Measurements from ENCODE around the gene TRIM56. TPM values are rescaled to one million over a fixed set of nuclear protein-coding genes. Genes with fewer than 3 reads are reported as not detected.

The TRIM56 gene
- total and polyA plus RNA-seq, 12 donors = 8.3 to 57.3 (median 28.7) TPM

DNA sequence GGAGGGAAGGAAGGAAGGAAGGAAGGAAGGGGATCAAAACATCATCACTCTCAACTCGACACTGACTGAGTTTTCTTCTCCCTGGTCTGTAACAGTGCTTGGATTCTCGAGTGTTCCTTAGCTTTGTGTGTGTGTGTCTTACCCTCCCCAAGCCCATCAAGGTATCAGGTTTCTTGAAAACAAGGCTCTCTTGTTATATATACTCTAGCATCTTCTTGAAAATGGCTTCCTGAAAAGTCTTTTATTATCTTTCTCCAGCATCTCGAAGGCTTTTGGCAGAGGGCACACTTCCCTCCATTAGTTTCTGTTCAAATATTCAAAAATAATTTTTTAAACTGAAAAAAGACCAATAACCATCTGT is 55.0 kb downstream of the TRIM56 start:
- no peak for DNase-seq
- TF ChIP-seq POLR2A (IDR thresholded peaks at IDR 0.05) = no peak
- TF ChIP-seq, protein P1, sequence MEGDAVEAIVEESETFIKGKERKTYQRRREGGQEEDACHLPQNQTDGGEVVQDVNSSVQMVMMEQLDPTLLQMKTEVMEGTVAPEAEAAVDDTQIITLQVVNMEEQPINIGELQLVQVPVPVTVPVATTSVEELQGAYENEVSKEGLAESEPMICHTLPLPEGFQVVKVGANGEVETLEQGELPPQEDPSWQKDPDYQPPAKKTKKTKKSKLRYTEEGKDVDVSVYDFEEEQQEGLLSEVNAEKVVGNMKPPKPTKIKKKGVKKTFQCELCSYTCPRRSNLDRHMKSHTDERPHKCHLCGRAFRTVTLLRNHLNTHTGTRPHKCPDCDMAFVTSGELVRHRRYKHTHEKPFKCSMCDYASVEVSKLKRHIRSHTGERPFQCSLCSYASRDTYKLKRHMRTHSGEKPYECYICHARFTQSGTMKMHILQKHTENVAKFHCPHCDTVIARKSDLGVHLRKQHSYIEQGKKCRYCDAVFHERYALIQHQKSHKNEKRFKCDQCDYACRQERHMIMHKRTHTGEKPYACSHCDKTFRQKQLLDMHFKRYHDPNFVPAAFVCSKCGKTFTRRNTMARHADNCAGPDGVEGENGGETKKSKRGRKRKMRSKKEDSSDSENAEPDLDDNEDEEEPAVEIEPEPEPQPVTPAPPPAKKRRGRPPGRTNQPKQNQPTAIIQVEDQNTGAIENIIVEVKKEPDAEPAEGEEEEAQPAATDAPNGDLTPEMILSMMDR (IDR thresholded peaks at IDR 0.05) = no peak
- Histone ChIP-seq H3K9me3 (replicated peaks in 1 of 3) (no peaks in the 10 kb centered on the region), H3K4me1 (replicated peaks in 1 of 2) (peaks cover 4 to 15% of the 10 kb centered on the region in 2 donors), H3K27ac (no peak overlapping the region), H3K36me3 (replicated peaks in 1 of 2) (no peaks in the 10 kb centered on the region), H3K4me3 (no peak overlapping the region), H3K27me3 (no peaks in the 10 kb centered on the region)
- 32 to 48% (median 42%) methylated on average over 3 of the region's 3 CpGs for WGBS, 4 donors
- intact Hi-C loops (cut with DNase I) = loop anchor here in 1 of 2 donors (10.0 kb wide), 1 partner anchor 154 kb away; no protein-coding TSS in a partner anchor

DNA sequence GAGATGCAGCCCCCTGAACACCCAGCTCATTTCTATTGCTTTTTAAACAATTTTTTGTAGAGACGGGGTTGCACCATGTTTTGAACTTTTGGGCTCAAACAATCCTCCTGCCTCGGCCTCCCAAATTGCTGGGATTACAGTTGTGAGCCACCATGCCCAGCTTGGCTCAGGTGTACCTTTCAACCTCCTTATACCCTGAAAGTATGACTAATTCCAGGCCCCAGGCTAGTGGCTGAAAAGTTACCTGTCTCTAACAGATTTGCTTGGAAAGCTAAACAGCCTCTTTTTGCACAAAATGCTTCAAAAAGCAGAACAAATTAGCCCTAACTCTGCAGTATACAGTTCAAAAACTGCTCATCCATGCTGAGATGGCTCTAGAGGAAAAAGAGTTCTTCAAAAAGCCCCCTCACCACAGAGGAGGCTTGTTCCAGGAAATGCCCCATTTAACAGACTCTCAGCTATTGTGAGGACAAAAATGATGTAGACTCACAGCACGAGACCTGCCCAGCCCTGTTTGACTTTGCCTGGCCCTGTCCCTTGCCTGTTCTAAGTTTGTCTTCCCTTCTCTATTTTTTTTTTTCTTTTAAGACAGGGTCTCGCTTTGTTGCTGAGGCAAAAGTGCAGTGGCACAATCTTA is 55.6 kb downstream of the TRIM56 start:
- no peaks in the 10 kb centered on the region for H3K9me3 ChIP-seq (replicated peaks in 1 of 3)
- intact Hi-C loops (cut with DNase I) = loop anchor here in 1 of 2 donors (10.0 kb wide), 1 partner anchor 154 kb away; no protein-coding TSS in a partner anchor
- TF ChIP-seq, protein P1 (IDR thresholded peaks at IDR 0.05) = no peak
- no peak for TF ChIP-seq POLR2A (IDR thresholded peaks at IDR 0.05)
- no peaks in the 10 kb centered on the region for H3K27me3 ChIP-seq
- WGBS, 4 donors = 87 to 91% (median 90%) methylated on average over 4 of the region's 4 CpGs
- no peaks in the 10 kb centered on the region for H3K36me3 ChIP-seq (replicated peaks in 1 of 2)
- no peak overlapping the region for H3K27ac ChIP-seq
- H3K4me1 ChIP-seq (replicated peaks in 1 of 2) = peaks cover 4 to 15% of the 10 kb centered on the region in 2 donors
- no peak overlapping the region for H3K4me3 ChIP-seq
- DNase-seq = no peak

Other genes with a start within 250 kb of the TRIM56 start
- gene SLC12A9, start 232.8 kb upstream of the TRIM56 start, total RNA-seq = 10 to 100 TPM in 7 of 9 donors, 1 to 10 TPM in 2; 8.0 to 35.1 (median 19.7) TPM
- 10 to 100 TPM in 2 of 3 donors, 1 to 10 TPM in 1; 6.1 to 60.3 (median 34.6) TPM for gene SLC12A9, start 232.8 kb upstream of the TRIM56 start, polyA plus RNA-seq
- 100 to 1,000 TPM in 2 of 9 donors, 10 to 100 TPM in 6, 1 to 10 TPM in 1; 6.1 to 105 (median 70.7) TPM for gene TRIP6, start 218.1 kb upstream of the TRIM56 start, total RNA-seq
- 10 to 100 TPM in 2 of 3 donors, 1 to 10 TPM in 1; 8.9 to 88.6 (median 67.6) TPM for gene TRIP6, start 218.1 kb upstream of the TRIM56 start, polyA plus RNA-seq
- 100 to 1,000 TPM in 4 of 9 donors, 10 to 100 TPM in 5; 44.0 to 156 (median 70.7) TPM for gene SRRT, start 210.4 kb upstream of the TRIM56 start, total RNA-seq
- gene SRRT, start 210.4 kb upstream of the TRIM56 start, polyA plus RNA-seq = 100 to 1,000 TPM in 2 of 3 donors, 10 to 100 TPM in 1; 83.7 to 289 (median 226) TPM
- 10 to 100 TPM in 1 of 9 donors, 1 to 10 TPM in 8; 2.8 to 12.7 (median 5.2) TPM for gene UFSP1, start 195.8 kb upstream of the TRIM56 start, total RNA-seq
- gene UFSP1, start 195.8 kb upstream of the TRIM56 start, polyA plus RNA-seq = 1 to 10 TPM; 2.5 to 6.8 (median 6.5) TPM
- gene ACHE, start 189.6 kb upstream of the TRIM56 start, total RNA-seq = 10 to 100 TPM in 1 of 9 donors, 1 to 10 TPM in 4, under 1 TPM in 4; 0.26 to 10.2 (median 1.2) TPM
- 1 to 10 TPM; 1.2 to 3.3 (median 3.0) TPM for gene ACHE, start 189.6 kb upstream of the TRIM56 start, polyA plus RNA-seq
- gene MUC3A, start 135.9 kb upstream of the TRIM56 start, total RNA-seq = under 1 TPM in 3 of 9 donors, not detected in 6; 0.04 to 0.91 (median 0.38) TPM
- gene MUC3A, start 135.9 kb upstream of the TRIM56 start, polyA plus RNA-seq = under 1 TPM; 0.05 to 0.17 (median 0.16) TPM
- 1 to 10 TPM in 1 of 9 donors, under 1 TPM in 4, not detected in 4; 0.07 to 1.2 (median 0.55) TPM for gene MUC12, start 115.9 kb upstream of the TRIM56 start, total RNA-seq
- 1 to 10 TPM in 2 of 3 donors, under 1 TPM in 1; 0.44 to 3.3 (median 3.0) TPM for gene MUC12, start 115.9 kb upstream of the TRIM56 start, polyA plus RNA-seq
- gene MUC17, start 65.4 kb upstream of the TRIM56 start, total RNA-seq = not detected
- not detected for gene MUC17, start 65.4 kb upstream of the TRIM56 start, polyA plus RNA-seq
- gene SERPINE1, start 41.6 kb downstream of the TRIM56 start, total RNA-seq = 100 to 1,000 TPM in 1 of 9 donors, 10 to 100 TPM in 6, 1 to 10 TPM in 2; 4.8 to 118 (median 18.8) TPM
- 10 to 100 TPM in 2 of 3 donors, 1 to 10 TPM in 1; 9.1 to 23.1 (median 23.0) TPM for gene SERPINE1, start 41.6 kb downstream of the TRIM56 start, polyA plus RNA-seq
- gene AP1S1, start 69.0 kb downstream of the TRIM56 start, total RNA-seq = 100 to 1,000 TPM in 1 of 9 donors, 10 to 100 TPM in 8; 26.9 to 190 (median 45.8) TPM
- 10 to 100 TPM; 20.4 to 35.4 (median 30.0) TPM for gene AP1S1, start 69.0 kb downstream of the TRIM56 start, polyA plus RNA-seq
- gene VGF, start 80.1 kb downstream of the TRIM56 start, total RNA-seq = 10 to 100 TPM in 2 of 9 donors, 1 to 10 TPM in 3, under 1 TPM in 1, not detected in 3; 0.97 to 14.3 (median 3.3) TPM
- gene VGF, start 80.1 kb downstream of the TRIM56 start, polyA plus RNA-seq = 10 to 100 TPM in 1 of 3 donors, 1 to 10 TPM in 2; 1.9 to 12.8 (median 4.6) TPM
- gene NAT16, start 94.8 kb downstream of the TRIM56 start, total RNA-seq = under 1 TPM in 1 of 9 donors, not detected in 8; 0.14 TPM
- gene NAT16, start 94.8 kb downstream of the TRIM56 start, polyA plus RNA-seq = not detected
- gene MOGAT3, start 115.6 kb downstream of the TRIM56 start, total RNA-seq = not detected
- gene MOGAT3, start 115.6 kb downstream of the TRIM56 start, polyA plus RNA-seq = not detected
- 10 to 100 TPM; 24.1 to 62.2 (median 50.8) TPM for gene PLOD3, start 132.1 kb downstream of the TRIM56 start, total RNA-seq
- 10 to 100 TPM; 35.4 to 59.8 (median 54.4) TPM for gene PLOD3, start 132.1 kb downstream of the TRIM56 start, polyA plus RNA-seq
- gene ZNHIT1, start 132.7 kb downstream of the TRIM56 start, total RNA-seq = 100 to 1,000 TPM in 4 of 9 donors, 10 to 100 TPM in 5; 69.0 to 142 (median 95.7) TPM
- 100 to 1,000 TPM in 2 of 3 donors, 10 to 100 TPM in 1; 34.7 to 228 (median 177) TPM for gene ZNHIT1, start 132.7 kb downstream of the TRIM56 start, polyA plus RNA-seq
- gene CLDN15, start 152.3 kb downstream of the TRIM56 start, total RNA-seq = 1 to 10 TPM; 2.0 to 7.8 (median 3.6) TPM
- gene CLDN15, start 152.3 kb downstream of the TRIM56 start, polyA plus RNA-seq = 10 to 100 TPM in 1 of 3 donors, 1 to 10 TPM in 1, under 1 TPM in 1; 0.70 to 10.9 (median 6.5) TPM
- 100 to 1,000 TPM; 216 to 439 (median 287) TPM for gene FIS1, start 159.6 kb downstream of the TRIM56 start, total RNA-seq
- gene FIS1, start 159.6 kb downstream of the TRIM56 start, polyA plus RNA-seq = 100 to 1,000 TPM; 158 to 230 (median 168) TPM
- 10 to 100 TPM; 22.5 to 72.2 (median 34.7) TPM for gene IFT22, start 236.3 kb downstream of the TRIM56 start, total RNA-seq
- 10 to 100 TPM; 14.7 to 40.9 (median 22.5) TPM for gene IFT22, start 236.3 kb downstream of the TRIM56 start, polyA plus RNA-seq

All from adrenal gland (tissue), 12 donors.